ENCODE data around the gene DPY19L3. TPM values are rescaled to one million over a fixed set of nuclear protein-coding genes. Genes with fewer than 3 reads are reported as not detected.

The DPY19L3 gene
- total and polyA plus RNA-seq, 8 donors: 2.1 to 79.4 (median 24.9) TPM

GRCh38 chr19:32448026-32448425, 42.5 kb downstream of the DPY19L3 start:
- H3K27me3 ChIP-seq: no peaks in the 10 kb centered on the region
- intact Hi-C loops (cut with DNase I; ENCODE audit: low total_unique reads): no loop called here
- no peak overlapping the region for H3K27ac ChIP-seq
- WGBS, 5 donors: 89 to 95% (median 93%) methylated on average over 8 of the region's 8 CpGs
- DNase-seq: no peak
- H3K4me3 ChIP-seq: no peak overlapping the region
- TF ChIP-seq EP300 (IDR thresholded peaks at IDR 0.05): no peak
- H3K4me1 ChIP-seq: no peaks in the 10 kb centered on the region
- H3K36me3 ChIP-seq: peaks cover 0 to 22% (median 18%) of the 10 kb centered on the region in 4 donors
- H3K9me3 ChIP-seq: no peaks in the 10 kb centered on the region

- no peaks in the 10 kb centered on the region for H3K4me1 ChIP-seq
- no peaks in the 10 kb centered on the region for H3K9me3 ChIP-seq
- H3K27me3 ChIP-seq: no peaks in the 10 kb centered on the region
- peaks cover 0 to 29% (median 14%) of the 10 kb centered on the region in 4 donors for H3K36me3 ChIP-seq
- no peak for DNase-seq
- H3K4me3 ChIP-seq: no peak overlapping the region
- no peak overlapping the region for H3K27ac ChIP-seq
- 81 to 90% (median 87%) methylated on average over 4 of the region's 4 CpGs for WGBS, 5 donors
- intact Hi-C loops (cut with DNase I; ENCODE audit: low total_unique reads): no loop called here
- TF ChIP-seq POLR2A (IDR thresholded peaks at IDR 0.05) (no peak), POLR2AphosphoS5 (IDR thresholded peaks at IDR 0.05) (no peak), EP300 (IDR thresholded peaks at IDR 0.05) (no peak)
- TF ChIP-seq, protein P1, sequence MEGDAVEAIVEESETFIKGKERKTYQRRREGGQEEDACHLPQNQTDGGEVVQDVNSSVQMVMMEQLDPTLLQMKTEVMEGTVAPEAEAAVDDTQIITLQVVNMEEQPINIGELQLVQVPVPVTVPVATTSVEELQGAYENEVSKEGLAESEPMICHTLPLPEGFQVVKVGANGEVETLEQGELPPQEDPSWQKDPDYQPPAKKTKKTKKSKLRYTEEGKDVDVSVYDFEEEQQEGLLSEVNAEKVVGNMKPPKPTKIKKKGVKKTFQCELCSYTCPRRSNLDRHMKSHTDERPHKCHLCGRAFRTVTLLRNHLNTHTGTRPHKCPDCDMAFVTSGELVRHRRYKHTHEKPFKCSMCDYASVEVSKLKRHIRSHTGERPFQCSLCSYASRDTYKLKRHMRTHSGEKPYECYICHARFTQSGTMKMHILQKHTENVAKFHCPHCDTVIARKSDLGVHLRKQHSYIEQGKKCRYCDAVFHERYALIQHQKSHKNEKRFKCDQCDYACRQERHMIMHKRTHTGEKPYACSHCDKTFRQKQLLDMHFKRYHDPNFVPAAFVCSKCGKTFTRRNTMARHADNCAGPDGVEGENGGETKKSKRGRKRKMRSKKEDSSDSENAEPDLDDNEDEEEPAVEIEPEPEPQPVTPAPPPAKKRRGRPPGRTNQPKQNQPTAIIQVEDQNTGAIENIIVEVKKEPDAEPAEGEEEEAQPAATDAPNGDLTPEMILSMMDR (IDR thresholded peaks at IDR 0.05): no peak
Observed at GRCh38 chr19:32450217-32450616, 44.6 kb downstream of the DPY19L3 start.

DNA sequence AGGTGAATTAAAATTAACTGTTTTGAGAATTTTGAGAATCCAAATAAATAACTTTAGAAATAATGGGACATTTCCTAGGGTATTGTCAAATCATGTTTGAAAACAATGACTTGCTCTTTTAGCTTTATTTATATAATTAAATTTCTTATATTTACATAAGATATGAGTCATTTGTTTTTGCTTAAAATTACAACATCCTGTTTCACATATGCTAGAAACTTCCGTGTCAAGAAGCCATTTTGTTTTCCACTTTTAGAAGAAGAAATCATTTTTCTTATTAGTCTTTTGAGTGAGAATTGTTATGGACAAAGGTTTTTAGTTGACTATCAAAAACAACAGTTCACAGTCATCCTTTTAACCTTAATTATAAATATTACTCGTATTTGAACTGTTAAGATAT, 48.2 kb downstream of the DPY19L3 start:
- 86 to 90% (median 88%) methylated on average over 2 of the region's 2 CpGs for WGBS, 5 donors
- no peaks in the 10 kb centered on the region for H3K9me3 ChIP-seq
- no peaks in the 10 kb centered on the region for H3K27me3 ChIP-seq
- no peak overlapping the region for H3K27ac ChIP-seq
- H3K4me1 ChIP-seq: no peaks in the 10 kb centered on the region
- no peak overlapping the region for H3K4me3 ChIP-seq
- no peak for DNase-seq
- intact Hi-C loops (cut with DNase I; ENCODE audit: low total_unique reads): no loop called here
- TF ChIP-seq EP300 (IDR thresholded peaks at IDR 0.05) (no peak), POLR2A (IDR thresholded peaks at IDR 0.05) (no peak), POLR2AphosphoS5 (IDR thresholded peaks at IDR 0.05) (no peak)
- TF ChIP-seq, protein P1 (IDR thresholded peaks at IDR 0.05): no peak
- H3K36me3 ChIP-seq: peaks cover 0 to 60% (median 42%) of the 10 kb centered on the region in 4 donors

DNA sequence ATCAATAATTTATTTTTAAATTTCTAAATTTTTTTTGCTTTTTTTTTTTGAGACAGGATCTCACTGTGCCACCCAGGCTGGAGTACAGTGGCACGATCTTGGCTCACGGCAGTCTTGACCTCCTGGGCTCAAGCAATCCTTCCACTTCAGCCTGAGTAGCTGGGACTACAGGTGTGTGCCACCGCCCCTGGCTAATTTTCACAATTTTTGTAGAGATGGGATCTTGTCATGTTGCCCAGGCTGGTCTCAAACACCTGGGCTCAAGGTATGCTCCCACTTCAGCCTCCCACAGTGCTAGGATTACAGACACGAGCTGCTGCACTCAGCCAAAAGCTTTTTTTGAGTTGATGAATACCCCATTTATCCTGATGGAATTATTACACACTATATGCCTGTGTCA, 50.8 kb downstream of the DPY19L3 start:
- peaks cover 5 to 70% (median 58%) of the 10 kb centered on the region in 4 donors for H3K36me3 ChIP-seq
- 93 to 98% (median 97%) methylated on average over 4 of the region's 4 CpGs for WGBS, 5 donors
- no peak for DNase-seq
- H3K9me3 ChIP-seq: no peaks in the 10 kb centered on the region
- H3K4me3 ChIP-seq: no peak overlapping the region
- no peaks in the 10 kb centered on the region for H3K4me1 ChIP-seq
- intact Hi-C loops (cut with DNase I; ENCODE audit: low total_unique reads): no loop called here
- no peak overlapping the region for H3K27ac ChIP-seq
- H3K27me3 ChIP-seq: no peaks in the 10 kb centered on the region
- TF ChIP-seq POLR2AphosphoS5 (IDR thresholded peaks at IDR 0.05) (no peak), EP300 (IDR thresholded peaks at IDR 0.05) (no peak), POLR2A (IDR thresholded peaks at IDR 0.05) (no peak)
- TF ChIP-seq, protein P1 (IDR thresholded peaks at IDR 0.05): no peak

DNA sequence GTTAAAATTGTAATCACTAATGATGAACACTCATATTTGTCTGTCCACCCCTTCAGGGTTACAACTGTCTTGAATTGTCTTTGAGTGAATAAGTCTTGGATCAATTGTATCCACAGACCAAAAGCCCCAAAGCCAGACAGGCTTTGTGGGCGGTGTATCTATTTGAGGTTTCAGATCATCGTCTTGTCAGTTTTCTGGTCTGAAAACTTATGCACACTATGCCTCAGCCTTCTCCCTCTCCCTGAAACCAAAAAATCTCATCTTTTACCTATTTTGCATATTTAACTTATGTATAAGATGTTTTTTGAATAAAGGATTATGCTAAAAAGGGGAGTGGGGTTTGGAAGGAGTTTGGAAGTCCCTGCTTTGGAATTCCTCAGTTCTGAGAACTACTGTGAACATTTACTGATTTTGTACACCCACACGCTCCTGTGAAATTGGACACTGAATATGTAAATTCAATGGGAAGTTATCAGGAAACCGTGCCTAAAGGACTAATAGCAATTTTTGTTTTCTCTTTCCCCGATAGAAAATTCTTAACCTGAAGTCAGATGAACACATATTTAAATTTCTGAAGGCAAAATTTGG, 52.1 kb downstream of the DPY19L3 start:
- H3K4me1 ChIP-seq: no peaks in the 10 kb centered on the region
- DNase-seq: no peak
- peaks cover 5 to 75% (median 55%) of the 10 kb centered on the region in 4 donors for H3K36me3 ChIP-seq
- no peak for TF ChIP-seq POLR2A (IDR thresholded peaks at IDR 0.05)
- H3K4me3 ChIP-seq: no peak overlapping the region
- no peaks in the 10 kb centered on the region for H3K27me3 ChIP-seq
- 79 to 82% (median 81%) methylated on average over 5 of the region's 5 CpGs for WGBS, 5 donors
- no peaks in the 10 kb centered on the region for H3K9me3 ChIP-seq
- intact Hi-C loops (cut with DNase I; ENCODE audit: low total_unique reads): no loop called here
- H3K27ac ChIP-seq: no peak overlapping the region
